Measurements from ENCODE around the gene BSPH1. TPM values are rescaled to one million over a fixed set of nuclear protein-coding genes. Genes with fewer than 3 reads are reported as not detected.

Gene BSPH1
- total RNA-seq, 2 experiments from 2014 or later = not detected

GRCh38 chr19:48030073-48030472 lies 38.1 kb upstream of the BSPH1 start:
- ATAC-seq (ENCODE audit: poor library complexity) (no peak), DNase-seq (no peak)
- ChIA-PET POLR2A (interaction anchor here (0.7 kb wide), 1 partner anchor 354 kb away, joined by 5 read pairs; no protein-coding TSS in a partner anchor), CTCF (no interaction called here)
- Mint-ChIP-seq H3K27me3 (peaks cover 60% of the 10 kb centered on the region), H3K4me1 (ENCODE audit: low read depth) (no peaks in the 10 kb centered on the region), H3K4me3 (no peak overlapping the region), H3K36me3 (ENCODE audit: low read depth) (no peaks in the 10 kb centered on the region), H3K9me3 (no peaks in the 10 kb centered on the region), H3K27ac (no peak overlapping the region)
- H3K4me3 ChIP-seq (ENCODE audit: low read length) = no peak overlapping the region
- intact Hi-C loops (cut with DNase I, micrococcal nuclease) = no loop called here
- peaks cover 9 to 31% of the 10 kb centered on the region in 2 experiments for H3K27me3 ChIP-seq (ENCODE audit: control insufficient read depth in 1 of 2, insufficient read depth in 2 of 2, low read length in 2 of 2)
- H3K9me3 ChIP-seq (ENCODE audit: control insufficient read depth in 1 of 2, insufficient read depth in 1 of 2, low read length in 2 of 2) = no peaks in the 10 kb centered on the region
- no peak for TF ChIP-seq CTCF (IDR thresholded peaks at IDR 0.05)
- H3K36me3 ChIP-seq (ENCODE audit: insufficient read depth, low read length) = no peaks in the 10 kb centered on the region
- H3K27ac ChIP-seq (ENCODE audit: low read depth in 1 of 2, low read length in 2 of 2) = no peak overlapping the region
- H3K4me1 ChIP-seq (ENCODE audit: insufficient read depth, low read length) = no peaks in the 10 kb centered on the region

GRCh38 chr19:48029431-48029830 lies 37.5 kb upstream of the BSPH1 start:
- H3K9me3 Mint-ChIP-seq = no peaks in the 10 kb centered on the region
- Histone ChIP-seq H3K27ac (ENCODE audit: low read depth in 1 of 2, low read length in 2 of 2) (no peak overlapping the region), H3K27me3 (ENCODE audit: control insufficient read depth in 1 of 2, insufficient read depth in 2 of 2, low read length in 2 of 2) (peaks cover 9 to 36% of the 10 kb centered on the region in 2 experiments), H3K36me3 (ENCODE audit: insufficient read depth, low read length) (no peaks in the 10 kb centered on the region), H3K9me3 (ENCODE audit: control insufficient read depth in 1 of 2, insufficient read depth in 1 of 2, low read length in 2 of 2) (no peaks in the 10 kb centered on the region), H3K4me3 (ENCODE audit: low read length) (no peak overlapping the region), H3K4me1 (ENCODE audit: insufficient read depth, low read length) (no peaks in the 10 kb centered on the region)
- DNase-seq = no peak
- no peak for TF ChIP-seq CTCF (IDR thresholded peaks at IDR 0.05)
- no peaks in the 10 kb centered on the region for H3K4me1 Mint-ChIP-seq (ENCODE audit: low read depth)
- no peak for ATAC-seq (ENCODE audit: poor library complexity)
- ChIA-PET CTCF (no interaction called here), POLR2A (interaction anchor here (0.7 kb wide), 1 partner anchor 354 kb away, joined by 5 read pairs; no protein-coding TSS in a partner anchor)
- no peak overlapping the region for H3K4me3 Mint-ChIP-seq
- peaks cover 62% of the 10 kb centered on the region for H3K27me3 Mint-ChIP-seq
- no peaks in the 10 kb centered on the region for H3K36me3 Mint-ChIP-seq (ENCODE audit: low read depth)
- intact Hi-C loops (cut with DNase I, micrococcal nuclease) = no loop called here
- H3K27ac Mint-ChIP-seq = no peak overlapping the region

GRCh38 chr19:48025480-48025879 lies 33.5 kb upstream of the BSPH1 start:
- ATAC-seq (ENCODE audit: poor library complexity) (no peak), DNase-seq (no peak)
- no peaks in the 10 kb centered on the region for H3K36me3 Mint-ChIP-seq (ENCODE audit: low read depth)
- no peaks in the 10 kb centered on the region for H3K4me1 ChIP-seq (ENCODE audit: insufficient read depth, low read length)
- H3K27ac Mint-ChIP-seq = no peak overlapping the region
- no peak overlapping the region for H3K27ac ChIP-seq (ENCODE audit: low read depth in 1 of 2, low read length in 2 of 2)
- peaks cover 11 to 32% of the 10 kb centered on the region in 2 experiments for H3K27me3 ChIP-seq (ENCODE audit: control insufficient read depth in 1 of 2, insufficient read depth in 2 of 2, low read length in 2 of 2)
- no peak overlapping the region for H3K4me3 Mint-ChIP-seq
- ChIA-PET POLR2A (no interaction called here), CTCF (interaction anchor here (1.3 kb wide), 1 partner anchor 15 kb away, joined by 4 read pairs; no protein-coding TSS in a partner anchor)
- H3K4me1 Mint-ChIP-seq (ENCODE audit: low read depth) = no peaks in the 10 kb centered on the region
- H3K9me3 Mint-ChIP-seq = no peaks in the 10 kb centered on the region
- intact Hi-C loops (cut with DNase I, micrococcal nuclease) = no loop called here
- peaks cover 69% of the 10 kb centered on the region for H3K27me3 Mint-ChIP-seq
- no peaks in the 10 kb centered on the region for H3K36me3 ChIP-seq (ENCODE audit: insufficient read depth, low read length)
- H3K4me3 ChIP-seq (ENCODE audit: low read length) = no peak overlapping the region
- H3K9me3 ChIP-seq (ENCODE audit: control insufficient read depth in 1 of 2, insufficient read depth in 1 of 2, low read length in 2 of 2) = no peaks in the 10 kb centered on the region
- TF ChIP-seq CTCF (IDR thresholded peaks at IDR 0.05) = no peak
